GM12874 (cell line): ENCODE measurements around the gene PRR5L.
A peak's percentile ranks its signal among the peaks of the same experiment; 100 is the strongest.

ENCODE experiments used
- CTCF ChIP-seq: IDR thresholded peaks from 2 replicates; pipeline ENCODE4 v1.5.1; 2011; ENCODE audit warnings: low read depth, mild to moderate bottlenecking, control low read depth, low read length, moderate library complexity; ENCODE audit not compliant: insufficient read depth

The PRR5L gene

GRCh38 chr11:36488096-36488495 is 192.0 kb downstream of the PRR5L start:
- no peak for TF ChIP-seq CTCF

GRCh38 chr11:36490026-36490806 is 194.1 kb downstream of the PRR5L start:
- TF ChIP-seq CTCF, result no peak

- TF ChIP-seq CTCF, result peak; percentile 63
Measured at GRCh38 chr11:36492724-36493304, 196.7 kb downstream of the PRR5L start.

- no peak for TF ChIP-seq CTCF
Measured at GRCh38 chr11:36493332-36493731, 197.2 kb downstream of the PRR5L start.

- no peak for TF ChIP-seq CTCF
Measured at GRCh38 chr11:36498721-36499120, 202.6 kb downstream of the PRR5L start.

- no peak for TF ChIP-seq CTCF
Measured at GRCh38 chr11:36499315-36499714, 203.2 kb downstream of the PRR5L start.

GRCh38 chr11:36500315-36500721 is 204.2 kb downstream of the PRR5L start:
- no peak for TF ChIP-seq CTCF
